ENCODE results near the gene LYZL4. TPM values are rescaled to one million over a fixed set of nuclear protein-coding genes. Genes with fewer than 3 reads are reported as not detected.

The LYZL4 gene
- total and polyA plus RNA-seq, 2 donors (not counting 1 experiment from before 2014, with no cell fraction given) = not detected

DNA sequence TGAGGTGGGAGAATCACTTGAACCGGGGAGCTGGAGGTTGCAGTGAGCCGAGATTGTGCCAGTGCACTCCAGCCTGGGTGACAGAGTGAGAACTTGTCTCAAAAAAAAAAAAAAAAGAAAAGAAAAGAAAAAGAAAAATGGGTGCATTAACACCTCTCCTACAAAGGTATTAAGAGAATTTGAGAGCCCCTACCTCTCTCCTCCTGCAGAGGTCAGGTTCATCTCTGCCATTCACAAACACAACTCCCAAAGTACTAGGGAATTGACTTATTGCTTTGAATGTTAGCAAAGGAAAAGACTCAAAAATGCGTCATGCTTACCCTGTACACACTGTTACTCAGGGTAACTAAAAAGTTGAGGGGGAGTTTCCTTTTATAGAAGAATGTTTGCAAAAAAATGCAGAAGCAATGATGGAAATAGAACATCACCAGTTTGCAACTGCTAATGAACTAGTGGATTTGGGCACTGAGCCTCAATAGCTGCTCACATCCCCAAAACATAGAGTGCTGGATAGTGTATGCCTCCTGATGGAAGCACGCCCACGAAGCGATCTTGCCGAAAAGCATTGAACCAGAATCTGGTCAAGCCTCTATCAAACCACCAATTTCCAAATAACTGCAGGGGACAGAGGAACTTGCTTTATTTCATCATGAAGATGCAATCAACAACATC, 15.5 kb upstream of the LYZL4 start:
- TF ChIP-seq, protein P1, sequence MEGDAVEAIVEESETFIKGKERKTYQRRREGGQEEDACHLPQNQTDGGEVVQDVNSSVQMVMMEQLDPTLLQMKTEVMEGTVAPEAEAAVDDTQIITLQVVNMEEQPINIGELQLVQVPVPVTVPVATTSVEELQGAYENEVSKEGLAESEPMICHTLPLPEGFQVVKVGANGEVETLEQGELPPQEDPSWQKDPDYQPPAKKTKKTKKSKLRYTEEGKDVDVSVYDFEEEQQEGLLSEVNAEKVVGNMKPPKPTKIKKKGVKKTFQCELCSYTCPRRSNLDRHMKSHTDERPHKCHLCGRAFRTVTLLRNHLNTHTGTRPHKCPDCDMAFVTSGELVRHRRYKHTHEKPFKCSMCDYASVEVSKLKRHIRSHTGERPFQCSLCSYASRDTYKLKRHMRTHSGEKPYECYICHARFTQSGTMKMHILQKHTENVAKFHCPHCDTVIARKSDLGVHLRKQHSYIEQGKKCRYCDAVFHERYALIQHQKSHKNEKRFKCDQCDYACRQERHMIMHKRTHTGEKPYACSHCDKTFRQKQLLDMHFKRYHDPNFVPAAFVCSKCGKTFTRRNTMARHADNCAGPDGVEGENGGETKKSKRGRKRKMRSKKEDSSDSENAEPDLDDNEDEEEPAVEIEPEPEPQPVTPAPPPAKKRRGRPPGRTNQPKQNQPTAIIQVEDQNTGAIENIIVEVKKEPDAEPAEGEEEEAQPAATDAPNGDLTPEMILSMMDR (IDR thresholded peaks at IDR 0.05) = no peak
- TF ChIP-seq EZH2 (IDR thresholded peaks at IDR 0.05; ENCODE audit: borderline replicate concordance, insufficient read depth, low read depth, low read length, poor library complexity, severe bottlenecking) = no peak
- ChIA-PET CTCF (interaction anchor here (0.7 kb wide), 1 partner anchor 24 kb away, joined by 3 read pairs; no protein-coding TSS in a partner anchor), POLR2A (no interaction called here)
- Mint-ChIP-seq H3K27ac (no peak overlapping the region), H3K4me3 (no peak overlapping the region), H3K27me3 (peaks cover 36% of the 10 kb centered on the region), H3K4me1 (no peaks in the 10 kb centered on the region), H3K9me3 (ENCODE audit: insufficient read depth) (no peaks in the 10 kb centered on the region)
- Histone ChIP-seq H3K9me3 (ENCODE audit: control extremely low read depth in 1 of 3, control insufficient read depth in 2 of 3, insufficient read depth in 1 of 3, low read length in 2 of 3) (no peaks in the 10 kb centered on the region), H2AFZ (ENCODE audit: insufficient read depth, low read depth, low read length, poor library complexity, severe bottlenecking) (no peak overlapping the region), H3K36me3 (replicated peaks in 1 of 2; ENCODE audit: control extremely low read depth in 1 of 2, control insufficient read depth in 1 of 2, extremely low read depth in 1 of 2, insufficient read depth in 2 of 2, low read length in 1 of 2) (no peaks in the 10 kb centered on the region), H3K4me2 (replicated peaks; ENCODE audit: low read depth, low read length, poor library complexity, severe bottlenecking) (no peak overlapping the region), H3K4me3 (ENCODE audit: control extremely low read depth in 1 of 5, extremely low read depth in 1 of 5, insufficient read depth in 1 of 5, low read depth in 2 of 5, low read length in 4 of 5) (no peak overlapping the region), H3K79me2 (ENCODE audit: control insufficient read depth, insufficient read depth, low read length) (no peaks in the 10 kb centered on the region), H3K9ac (ENCODE audit: low read length) (no peak overlapping the region), H4K20me1 (ENCODE audit: control insufficient read depth, insufficient read depth, low read length, poor library complexity, severe bottlenecking) (no peaks in the 10 kb centered on the region), H3K27me3 (replicated peaks in 1 of 4; ENCODE audit: control extremely low read depth in 1 of 4, control insufficient read depth in 3 of 4, insufficient read depth in 4 of 4, low read length in 3 of 4) (peaks cover 0 to 24% (median 0%) of the 10 kb centered on the region in 4 experiments), H3K4me1 (ENCODE audit: control insufficient read depth in 2 of 2, insufficient read depth in 2 of 2, low read length in 2 of 2) (no peaks in the 10 kb centered on the region), H3K27ac (ENCODE audit: low read length in 2 of 2) (no peak overlapping the region)
- ATAC-seq (ENCODE audit: low read depth) (no peak), DNase-seq (no peak)
- WGBS (ENCODE audit: insufficient coverage) = 100% methylated on average over 2 of the region's 7 CpGs
- intact Hi-C loops (cut with micrococcal nuclease) = loop anchor here (5.0 kb wide), 1 partner anchor 116 kb away; no protein-coding TSS in a partner anchor

DNA sequence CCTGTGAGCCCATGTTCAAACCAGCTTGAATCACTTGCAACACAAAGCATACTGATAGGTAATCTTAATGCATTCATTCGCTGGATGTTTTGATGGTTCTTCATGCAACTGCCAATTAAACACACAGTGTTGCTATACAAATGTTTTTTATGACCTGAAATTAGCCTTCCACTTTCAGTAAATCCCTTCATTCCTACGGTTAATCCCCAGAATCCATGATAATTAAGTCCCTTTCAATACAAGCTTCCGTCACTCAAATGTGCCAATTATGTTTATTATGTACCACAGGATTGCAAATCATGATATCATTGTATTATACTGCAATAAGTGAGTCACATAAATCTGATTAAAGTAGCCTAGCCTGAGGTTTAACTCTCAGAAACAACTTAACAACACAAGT, 14.5 kb upstream of the LYZL4 start:
- Mint-ChIP-seq H3K27me3 (peaks cover 28% of the 10 kb centered on the region), H3K27ac (no peak overlapping the region), H3K4me3 (no peak overlapping the region), H3K4me1 (no peaks in the 10 kb centered on the region), H3K9me3 (ENCODE audit: insufficient read depth) (no peaks in the 10 kb centered on the region)
- POLR2A ChIA-PET = no interaction called here
- no peak for DNase-seq
- Histone ChIP-seq H3K79me2 (ENCODE audit: control insufficient read depth, insufficient read depth, low read length) (no peaks in the 10 kb centered on the region), H3K9ac (ENCODE audit: low read length) (no peak overlapping the region), H3K4me3 (ENCODE audit: control extremely low read depth in 1 of 5, extremely low read depth in 1 of 5, insufficient read depth in 1 of 5, low read depth in 2 of 5, low read length in 4 of 5) (no peak overlapping the region), H3K4me1 (ENCODE audit: control insufficient read depth in 2 of 2, insufficient read depth in 2 of 2, low read length in 2 of 2) (no peaks in the 10 kb centered on the region), H3K4me2 (replicated peaks; ENCODE audit: low read depth, low read length, poor library complexity, severe bottlenecking) (no peak overlapping the region), H3K27me3 (replicated peaks in 1 of 4; ENCODE audit: control extremely low read depth in 1 of 4, control insufficient read depth in 3 of 4, insufficient read depth in 4 of 4, low read length in 3 of 4) (peaks cover 0 to 15% (median 0%) of the 10 kb centered on the region in 4 experiments), H3K27ac (ENCODE audit: low read length in 2 of 2) (no peak overlapping the region), H4K20me1 (ENCODE audit: control insufficient read depth, insufficient read depth, low read length, poor library complexity, severe bottlenecking) (no peaks in the 10 kb centered on the region), H3K36me3 (replicated peaks in 1 of 2; ENCODE audit: control extremely low read depth in 1 of 2, control insufficient read depth in 1 of 2, extremely low read depth in 1 of 2, insufficient read depth in 2 of 2, low read length in 1 of 2) (no peaks in the 10 kb centered on the region), H3K9me3 (ENCODE audit: control extremely low read depth in 1 of 3, control insufficient read depth in 2 of 3, insufficient read depth in 1 of 3, low read length in 2 of 3) (no peaks in the 10 kb centered on the region), H2AFZ (ENCODE audit: insufficient read depth, low read depth, low read length, poor library complexity, severe bottlenecking) (no peak overlapping the region)
- CTCF ChIA-PET = interaction anchor here (0.7 kb wide), 1 partner anchor 25 kb away, joined by 3 read pairs; no protein-coding TSS in a partner anchor
- TF ChIP-seq, protein P1 (IDR thresholded peaks at IDR 0.05) = no peak
- TF ChIP-seq EZH2 (IDR thresholded peaks at IDR 0.05; ENCODE audit: borderline replicate concordance, insufficient read depth, low read depth, low read length, poor library complexity, severe bottlenecking) = no peak
- no CpG with 5 or more reads among the region's 3 CpGs for WGBS (ENCODE audit: insufficient coverage)
- ATAC-seq (ENCODE audit: low read depth) = no peak
- intact Hi-C loops (cut with micrococcal nuclease) = loop anchor here (5.0 kb wide), 1 partner anchor 117 kb away; no protein-coding TSS in a partner anchor

Data from B cell (primary cell).